Uterus (tissue), 2 donors: ENCODE measurements around the gene SLC1A6.

Source experiments
- CTCF ChIP-seq, 4 experiments: fragments of 200-600 bp in 2 of 4; fragments of 450-650 bp in 2 of 4; sonication (generic) in 2 of 4; IDR thresholded peaks; one replicate each; pipeline ENCODE4 v1.5.1; 2016 to 2019; ENCODE audit warnings: antibody characterized with exemption in 4 of 4, mild to moderate bottlenecking in 2 of 4, moderate library complexity in 1 of 4
- POLR2A ChIP-seq, 2 donors: fragments of 450-650 bp; IDR thresholded peaks; one replicate each; pipeline ENCODE4 v1.6.1; 2016; ENCODE audit warnings: antibody characterized with exemption in 2 of 2, mild to moderate bottlenecking in 1 of 2, moderate library complexity in 1 of 2

DNA sequence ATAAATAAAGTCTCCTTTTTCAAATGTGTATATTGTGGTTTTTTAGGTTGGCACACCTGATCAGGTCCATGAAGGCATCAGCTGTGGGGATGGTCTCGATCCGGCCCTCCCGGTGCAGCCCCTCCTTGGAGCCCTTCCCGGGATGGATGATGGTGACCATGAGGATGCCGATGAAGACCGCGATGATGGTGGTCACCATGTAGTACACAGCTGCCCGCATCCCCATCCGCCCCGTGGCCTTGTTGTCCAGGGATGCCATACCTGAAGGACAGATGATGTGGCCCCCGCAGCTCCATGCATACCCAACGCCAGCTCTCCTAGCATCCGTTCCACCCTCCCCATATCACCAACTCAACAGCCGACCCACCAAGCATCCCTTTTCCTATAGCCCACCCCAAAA, 11.4 kb downstream of the SLC1A6 start:
- TF ChIP-seq CTCF (IDR thresholded peaks at IDR 0.05) (no peak), POLR2A (IDR thresholded peaks at IDR 0.05) (no peak)
